MCF 10A (cell line): Measurements from ENCODE around the gene ADAM12. TPM values are rescaled to one million over a fixed set of nuclear protein-coding genes. Genes with fewer than 3 reads are reported as not detected.
A peak's percentile ranks its signal among the peaks of the same experiment; 100 is the strongest.

Experiments
- BruUV-seq: library from RNA; stranded (reverse); fragments of 400-500 nt; replicated peaks from 2 replicates; lab custom pipeline; 2021; lab: Mats Ljungman, UMichigan
- CTCF ChIA-PET: fragments of 300-600 bp; sonication (Branson Sonifier 250); formaldehyde crosslinking; extraction: SDS; loops from one replicate; lab custom pipeline; 2021; ENCODE audit warnings: antibody characterized with exemption, inconsistent platforms; lab: Yijun Ruan, JAX
- POLR2A ChIA-PET: fragments of 300-600, 350-650 bp; sonication (Branson Sonifier 250); formaldehyde crosslinking; extraction: SDS; loops from one replicate; lab custom pipeline; 2020; ENCODE audit warnings: antibody characterized with exemption, inconsistent platforms; lab: Yijun Ruan, JAX
- DNase-seq: peaks from one replicate; pipeline ENCODE4 v3.0.0-alpha.2; 2018; ENCODE audit not compliant: unreplicated experiment
- H3K27ac Mint-ChIP-seq: one replicate; pipeline ENCODE4 v1.8.0; 2022; ENCODE audit warnings: mild to moderate bottlenecking, low read depth, mixed read lengths; ENCODE audit not compliant: unreplicated experiment
- H3K27me3 Mint-ChIP-seq: one replicate; pipeline ENCODE4 v1.8.0; 2022; ENCODE audit warnings: mixed read lengths; ENCODE audit not compliant: insufficient read depth, unreplicated experiment
- H3K36me3 Mint-ChIP-seq: one replicate; pipeline ENCODE4 v1.8.0; 2022; ENCODE audit warnings: mild to moderate bottlenecking, moderate library complexity, mixed read lengths; ENCODE audit not compliant: insufficient read depth, unreplicated experiment
- H3K4me1 Mint-ChIP-seq: one replicate; pipeline ENCODE4 v1.8.0; 2022; ENCODE audit warnings: mixed read lengths; ENCODE audit not compliant: insufficient read depth, unreplicated experiment
- H3K4me3 Mint-ChIP-seq: one replicate; pipeline ENCODE4 v1.8.0; 2022; ENCODE audit warnings: mild to moderate bottlenecking, moderate library complexity, mixed read lengths; ENCODE audit not compliant: unreplicated experiment
- H3K9me3 Mint-ChIP-seq: one replicate; pipeline ENCODE4 v1.8.0; 2022; ENCODE audit warnings: mixed read lengths; ENCODE audit not compliant: unreplicated experiment
- CTCF ChIP-seq: fragments of 200-600 bp; IDR thresholded peaks from one replicate; pipeline ENCODE4 v1.8.0; 2022; ENCODE audit warnings: antibody characterized with exemption, mild to moderate bottlenecking; ENCODE audit not compliant: unreplicated experiment
- intact Hi-C: fragments of 100-400 bp; cut with micrococcal nuclease; formaldehyde crosslinking; loops from 2 replicates; pipeline ENCODE4 v1.14.1; 2022
- total RNA-seq: library from RNA; stranded (reverse); gene quantifications from 2 replicates; pipeline ENCODE4 v1.2.3, GENCODE V29; 2022

The ADAM12 gene
- total RNA-seq, 1 experiment from 2014 or later = 2.2 TPM

DNA sequence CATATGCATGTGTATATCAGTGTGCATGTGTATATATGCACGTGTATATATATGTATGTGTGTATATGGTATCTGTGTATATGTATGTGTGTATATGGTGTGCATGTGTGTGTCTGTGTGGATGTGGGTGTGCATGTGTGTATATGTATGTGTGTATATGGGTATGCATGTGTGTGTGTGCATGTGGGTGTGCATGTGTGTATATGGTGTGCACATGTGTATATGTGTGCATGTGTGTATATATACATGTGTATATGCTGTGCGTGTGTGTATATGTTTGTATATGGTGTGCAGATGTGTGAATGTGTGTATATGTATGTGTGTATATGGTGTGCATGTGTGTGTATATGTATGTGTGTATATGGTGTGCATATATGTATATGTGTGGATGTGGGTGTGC is 245.2 kb downstream of the ADAM12 start:
- no peaks in the 10 kb centered on the region for H3K9me3 Mint-ChIP-seq
- POLR2A ChIA-PET = no interaction called here

DNA sequence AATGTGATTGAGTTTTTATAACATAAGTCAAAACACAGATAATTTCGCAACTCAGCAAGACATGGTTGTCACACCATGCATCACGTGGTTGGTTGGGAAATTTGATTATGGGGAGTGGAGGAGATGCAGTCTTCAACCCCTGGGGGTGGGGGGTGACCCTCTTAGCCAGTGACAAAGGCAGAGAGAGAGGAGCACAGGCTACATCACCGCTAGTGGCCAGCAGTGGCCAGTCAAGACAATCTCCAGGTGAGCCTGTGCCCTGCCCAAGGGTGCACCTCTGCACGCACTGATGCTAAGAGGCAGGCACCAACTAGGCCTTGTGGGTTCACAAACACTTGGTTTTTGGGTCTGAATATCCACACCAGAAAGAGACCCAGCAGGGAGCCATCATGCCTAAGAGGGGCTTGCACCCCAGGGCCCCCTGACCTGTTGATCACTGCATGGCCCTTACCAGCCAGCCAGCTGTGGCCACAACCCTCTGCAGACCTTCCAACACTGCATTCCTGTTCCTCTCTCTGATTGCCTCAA is 247.5 kb downstream of the ADAM12 start:
- TF ChIP-seq CTCF = no peak
- Mint-ChIP-seq H3K9me3 (peaks cover 7% of the 10 kb centered on the region), H3K4me3 (no peak overlapping the region), H3K27ac (no peak overlapping the region), H3K4me1 (no peaks in the 10 kb centered on the region), H3K27me3 (no peaks in the 10 kb centered on the region), H3K36me3 (no peaks in the 10 kb centered on the region)
- ChIA-PET POLR2A (no interaction called here), CTCF (no interaction called here)
- no TSS peak for BruUV-seq
- intact Hi-C loops = no loop called here
- peak; percentile 13 for DNase-seq

More for the DNA sequence above, 245.2 kb downstream of the ADAM12 start:
- no peak for DNase-seq
- Mint-ChIP-seq H3K36me3 (no peaks in the 10 kb centered on the region), H3K27ac (no peak overlapping the region), H3K4me1 (no peaks in the 10 kb centered on the region), H3K4me3 (no peak overlapping the region), H3K27me3 (no peaks in the 10 kb centered on the region)
- CTCF ChIA-PET = no interaction called here
- intact Hi-C loops = no loop called here
- no peak for TF ChIP-seq CTCF
- no TSS peak for BruUV-seq

DNA sequence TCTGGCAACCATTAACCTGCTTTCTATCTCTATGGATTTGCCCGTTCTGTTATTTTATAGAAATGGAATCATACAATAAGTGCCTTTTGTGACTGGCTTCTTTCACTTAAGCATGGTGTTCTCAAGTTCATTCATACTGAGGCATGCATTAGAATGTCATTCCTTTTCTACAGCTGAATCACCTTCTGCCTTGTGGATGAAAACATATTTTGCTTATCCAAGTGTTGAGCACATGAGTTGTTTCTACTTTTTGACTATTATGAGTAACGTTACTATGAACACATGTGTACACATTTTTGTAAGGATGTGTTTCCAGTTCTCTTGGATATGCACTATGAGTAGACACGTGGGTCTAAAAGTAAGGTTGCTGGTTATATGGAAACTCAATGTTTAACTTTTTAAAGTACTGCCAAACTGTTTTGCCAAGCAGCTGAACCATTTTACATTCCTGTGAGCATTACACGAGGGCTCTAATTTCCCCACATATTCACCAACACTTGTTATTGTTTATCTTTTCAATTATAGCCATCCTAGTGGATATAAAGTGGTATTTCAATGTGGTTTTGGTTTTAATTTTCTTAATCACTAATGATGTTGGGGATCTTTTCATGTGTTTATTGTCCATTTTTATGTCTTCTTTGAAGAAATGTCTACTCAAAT is 250.6 kb downstream of the ADAM12 start:
- ChIA-PET CTCF (interaction anchor here (0.6 kb wide), 1 partner anchor 366 kb away, joined by 3 read pairs; no protein-coding TSS in a partner anchor), POLR2A (no interaction called here)
- no peak overlapping the region for H3K4me3 Mint-ChIP-seq
- peaks cover 7% of the 10 kb centered on the region for H3K9me3 Mint-ChIP-seq
- H3K4me1 Mint-ChIP-seq = peaks cover 9% of the 10 kb centered on the region
- intact Hi-C loops = no loop called here
- no peak for TF ChIP-seq CTCF
- no TSS peak for BruUV-seq
- DNase-seq = no peak
- H3K27me3 Mint-ChIP-seq = no peaks in the 10 kb centered on the region
- no peak overlapping the region for H3K27ac Mint-ChIP-seq
- H3K36me3 Mint-ChIP-seq = no peaks in the 10 kb centered on the region

DNA sequence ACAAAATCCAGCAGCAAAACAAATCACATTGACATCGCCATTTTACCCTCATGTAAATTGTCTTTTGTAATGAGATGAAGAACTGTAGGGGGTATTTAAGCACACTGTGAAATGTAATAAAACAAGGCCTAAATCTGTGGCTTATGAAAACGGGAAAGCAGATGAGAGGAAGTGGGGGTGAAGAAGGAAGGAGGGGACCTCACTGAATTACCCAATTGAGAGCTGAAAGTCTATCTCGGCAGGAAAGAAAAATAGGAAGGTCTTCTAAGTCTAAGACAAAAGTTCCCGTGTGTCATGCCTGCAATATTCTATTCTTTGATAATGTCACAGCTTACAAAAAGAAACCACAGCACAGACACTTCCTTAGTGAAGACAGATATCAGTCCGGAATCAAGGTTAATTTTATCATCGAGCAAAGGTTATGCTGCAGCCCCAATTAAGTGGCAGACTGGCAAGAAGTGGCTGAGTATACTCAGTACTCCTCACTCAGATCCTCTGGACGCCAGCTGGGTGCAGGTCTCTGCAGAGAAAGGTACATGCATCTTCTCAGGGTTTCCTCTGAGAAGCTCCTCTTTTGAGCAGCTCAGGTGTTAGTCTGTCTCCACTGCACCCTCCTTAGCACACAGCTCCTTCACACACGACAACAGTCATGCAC is 252.2 kb downstream of the ADAM12 start:
- no peaks in the 10 kb centered on the region for H3K36me3 Mint-ChIP-seq
- CTCF ChIA-PET = interaction anchor here (0.6 kb wide), 1 partner anchor 148 kb away, joined by 3 read pairs; no protein-coding TSS in a partner anchor
- TF ChIP-seq CTCF = no peak
- H3K4me3 Mint-ChIP-seq = no peak overlapping the region
- H3K9me3 Mint-ChIP-seq = peaks cover 7% of the 10 kb centered on the region
- peaks cover 9% of the 10 kb centered on the region for H3K4me1 Mint-ChIP-seq
- H3K27me3 Mint-ChIP-seq = no peaks in the 10 kb centered on the region
- no peak for DNase-seq
- H3K27ac Mint-ChIP-seq = no peak overlapping the region
- POLR2A ChIA-PET = no interaction called here
- intact Hi-C loops = no loop called here
- no TSS peak for BruUV-seq
